Prostate gland (tissue), 2 donors: ENCODE measurements around the gene LIX1L.

Experiments used
- CTCF ChIP-seq, 4 experiments: fragments of 200-600 bp in 2 of 4; fragments of 450-650 bp in 2 of 4; sonication (generic) in 2 of 4; IDR thresholded peaks; 1 replicate in 3 of 4; 2 replicates in 1 of 4; pipeline ENCODE4 v1.5.1; 2016 to 2019; ENCODE audit warnings: antibody characterized with exemption in 4 of 4, mild to moderate bottlenecking in 2 of 4, moderate library complexity in 2 of 4
- POLR2A ChIP-seq: fragments of 450-650 bp; IDR thresholded peaks from one replicate; pipeline ENCODE4 v1.6.1; 2016; ENCODE audit warnings: antibody characterized with exemption, mild to moderate bottlenecking
- POLR2AphosphoS5 ChIP-seq: sonication (generic); formaldehyde crosslinking; IDR thresholded peaks from one replicate; pipeline ENCODE4 v1.6.1; 2017; ENCODE audit warnings: antibody characterized with exemption

GRCh38 chr1:145893306-145894055 is 64.3 kb downstream of the LIX1L start:
- no peak for TF ChIP-seq CTCF (IDR thresholded peaks at IDR 0.05)
- no peak for TF ChIP-seq POLR2A
- no peak for TF ChIP-seq POLR2AphosphoS5
